GM18520 (cell line): Measurements from ENCODE around the gene ENPP5.
A peak's percentile ranks its signal among the peaks of the same experiment; 100 is the strongest.
"Not testable (repeated sequence)": the region's sequence is repeated elsewhere in the genome, so short reads cannot be mapped to it uniquely, and the experiment has no call there.

Source experiments
- ATAC-seq: cut with Tn5 transposase; IDR thresholded peaks from one replicate; pipeline ENCODE4 v1.9.1; 2021; ENCODE audit not compliant: unreplicated experiment

Gene ENPP5

DNA sequence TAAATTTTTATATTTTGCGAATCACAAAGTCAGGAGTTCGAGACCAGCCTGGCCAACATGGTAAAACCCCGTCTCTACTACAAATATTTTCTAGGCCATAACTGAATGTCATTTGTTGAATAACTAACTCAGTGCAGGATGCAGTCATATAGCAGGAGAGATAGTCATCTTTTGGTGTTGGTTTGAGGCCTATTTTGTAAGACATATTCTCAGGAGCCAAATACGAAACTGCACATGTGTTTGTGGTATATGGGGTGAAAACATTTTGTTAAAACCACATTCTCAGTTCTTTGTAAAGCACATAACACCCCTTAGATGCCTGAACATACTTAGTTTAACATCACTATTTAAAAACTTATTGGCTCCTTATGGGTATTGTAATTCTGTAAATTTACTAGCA, 4.7 kb upstream of the ENPP5 start:
- ATAC-seq, result peak; percentile 87

DNA sequence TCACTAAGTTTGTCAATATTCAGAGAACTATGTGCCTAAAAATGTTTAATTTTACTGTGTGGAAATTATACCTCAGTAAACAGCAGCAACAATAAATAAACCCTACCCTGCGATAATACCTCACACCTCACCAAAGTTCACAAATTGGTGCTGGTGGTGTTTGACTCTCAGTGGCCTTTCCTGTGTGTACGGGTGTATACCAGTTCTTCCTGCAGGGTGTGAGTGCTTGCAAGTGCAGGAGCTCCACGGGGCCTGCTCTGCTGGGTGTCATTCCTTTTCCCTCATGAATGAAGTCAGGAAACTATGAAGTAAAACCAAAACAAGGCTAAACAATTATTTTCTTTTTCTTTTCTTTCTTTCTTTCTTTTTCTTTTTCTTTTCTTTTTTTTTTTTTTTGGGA, 4.1 kb upstream of the ENPP5 start:
- ATAC-seq, result no peak

DNA sequence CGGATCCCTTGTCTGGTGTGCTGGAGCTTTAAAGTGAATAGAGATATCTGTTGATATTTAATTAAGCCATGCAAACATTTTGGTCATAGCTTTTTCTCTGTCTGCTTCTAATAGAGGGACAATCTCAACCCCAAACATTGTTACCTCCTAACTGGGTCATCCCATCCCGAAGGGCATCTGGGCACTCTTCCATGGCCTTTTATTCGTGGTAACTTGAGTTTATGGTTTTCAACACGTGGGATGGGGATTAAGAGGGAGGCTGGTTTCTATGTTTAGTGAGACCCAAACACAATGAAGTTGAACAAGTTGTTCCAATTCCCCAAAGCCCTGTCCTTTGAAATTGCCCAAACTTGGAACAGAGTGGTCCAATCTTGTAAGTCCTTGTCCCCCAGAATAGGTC, 1.4 kb upstream of the ENPP5 start:
- no peak for ATAC-seq

DNA sequence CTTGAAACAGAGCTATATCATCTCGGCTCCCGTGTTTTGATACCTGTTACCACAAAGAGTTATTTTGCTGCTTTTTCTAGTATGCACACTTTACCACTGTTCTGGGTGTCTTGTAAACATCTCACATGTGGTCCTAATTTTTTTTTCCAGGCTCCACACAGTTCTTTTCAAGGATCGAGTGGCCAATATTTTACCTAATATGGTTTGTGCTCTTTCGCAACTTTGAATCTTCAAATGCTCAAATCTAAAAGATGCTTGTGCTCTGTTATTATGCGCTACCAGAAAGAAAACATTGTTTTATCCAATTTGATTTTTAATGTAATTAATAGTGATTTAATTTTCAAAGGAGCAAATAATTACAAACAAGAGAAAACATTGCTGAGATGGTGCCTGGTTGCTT, 10.7 kb downstream of the ENPP5 start:
- ATAC-seq, result no peak

DNA sequence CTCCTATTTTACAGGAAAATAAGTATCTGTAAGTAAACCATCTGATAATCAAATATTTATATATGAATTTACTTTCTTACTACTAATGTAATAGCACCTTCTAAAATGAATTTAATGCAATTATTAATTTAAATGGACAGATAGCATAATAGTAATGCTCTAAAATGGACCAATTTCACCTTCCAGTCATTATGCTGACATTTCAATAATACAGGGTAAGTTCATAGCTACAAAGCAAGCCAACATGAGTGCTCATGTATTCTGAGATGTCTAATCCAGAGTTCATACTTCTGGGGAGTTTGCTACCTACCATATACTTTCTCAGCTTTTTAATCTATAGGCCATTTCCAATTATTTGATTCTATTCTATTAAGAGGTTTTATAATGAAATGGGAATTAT, 11.6 kb downstream of the ENPP5 start:
- no peak for ATAC-seq

DNA sequence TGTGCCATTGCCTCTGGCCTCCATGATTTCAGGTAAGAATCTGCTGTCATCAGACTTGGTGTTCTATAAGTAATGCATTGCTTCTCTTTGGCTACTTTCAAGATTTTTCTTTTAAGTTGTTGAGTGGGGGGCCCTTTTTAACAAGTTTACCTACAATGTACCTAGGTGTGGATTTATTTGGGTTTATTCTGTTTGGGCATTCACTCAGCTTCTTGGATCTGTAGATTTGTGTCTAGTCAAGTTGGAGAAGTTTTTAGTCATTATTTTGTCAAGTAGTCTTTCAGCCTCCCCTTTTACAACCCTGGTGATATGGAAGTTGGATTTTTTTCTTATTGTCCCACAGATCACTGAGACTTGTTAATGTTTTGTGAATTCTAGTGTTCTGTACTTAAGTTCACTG, 14.1 kb downstream of the ENPP5 start:
- no peak for ATAC-seq

DNA sequence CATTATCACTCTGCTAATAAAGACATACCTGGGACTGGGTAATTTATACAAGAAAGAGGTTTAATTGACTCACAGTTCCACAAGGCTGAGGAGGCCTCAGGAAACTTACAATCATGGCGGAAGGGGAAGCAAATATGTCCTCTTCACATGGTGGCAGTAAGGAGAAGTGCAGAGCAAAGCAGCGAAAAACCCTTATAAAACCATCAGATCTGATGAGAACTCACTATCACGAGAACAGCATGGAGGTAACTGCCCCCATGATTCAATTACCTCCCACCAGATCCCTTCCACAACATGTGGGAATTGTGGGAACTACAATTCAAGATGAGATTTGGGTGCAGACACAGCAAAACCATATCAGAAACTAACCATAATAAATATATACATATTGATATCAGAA, 21.7 kb downstream of the ENPP5 start:
- ATAC-seq, result not testable (repeated sequence)

DNA sequence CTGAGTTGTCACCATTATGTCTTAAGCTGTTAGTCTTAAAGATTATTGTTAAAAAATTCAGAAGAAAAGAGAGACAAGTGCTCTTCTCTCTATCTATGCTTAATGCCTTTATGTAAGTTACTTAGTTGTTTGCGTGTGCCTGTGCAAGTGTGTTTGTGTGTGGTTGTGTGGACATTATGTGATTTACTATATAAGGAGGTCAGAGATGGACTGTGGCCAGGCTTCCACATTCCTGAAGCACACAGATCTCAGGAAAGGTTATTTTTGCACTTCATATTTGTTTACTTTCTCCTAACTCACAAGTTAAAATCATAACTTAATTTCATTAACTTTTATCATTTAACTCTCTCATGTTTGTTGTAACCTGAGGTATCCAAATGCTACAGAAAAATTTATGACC, 26.5 kb downstream of the ENPP5 start:
- ATAC-seq, result no peak

DNA sequence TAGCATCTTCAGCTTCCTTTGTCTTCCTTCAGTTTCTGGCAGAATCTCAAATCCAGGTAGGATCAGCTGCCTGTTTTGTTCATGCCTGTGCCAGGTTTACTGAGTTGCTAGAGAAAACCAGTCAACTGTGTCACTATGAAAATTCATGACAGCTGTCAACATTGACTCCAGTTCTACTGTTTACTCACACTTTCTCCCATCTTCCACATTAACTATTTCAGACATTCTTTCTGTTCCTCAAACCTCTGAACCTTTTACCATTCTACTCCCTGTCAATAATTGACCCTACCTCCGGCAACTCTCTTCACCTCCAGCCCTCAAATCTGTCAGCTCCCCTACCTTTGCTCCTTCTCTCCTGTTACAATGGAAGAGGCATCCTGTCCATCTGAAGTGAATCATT, 32.5 kb downstream of the ENPP5 start:
- peak; percentile 65 for ATAC-seq

DNA sequence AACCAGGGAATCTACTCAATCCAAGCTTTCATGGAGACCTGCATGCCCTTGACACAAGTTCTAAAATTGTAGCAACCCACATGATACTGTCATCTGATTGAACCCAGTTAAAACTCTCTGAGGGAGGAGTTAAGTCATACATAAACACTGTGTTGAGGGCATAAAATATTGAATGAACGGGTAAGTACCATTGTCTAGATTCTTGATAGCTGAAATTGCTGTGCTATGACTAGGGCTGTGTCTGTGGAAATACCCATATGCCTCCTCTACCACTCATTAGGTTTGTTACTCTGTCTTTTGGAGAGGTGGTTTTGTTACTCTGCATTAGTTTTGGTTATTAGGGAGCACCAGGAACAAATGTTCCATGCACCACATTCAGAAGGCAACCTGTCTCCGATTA, 33.4 kb downstream of the ENPP5 start:
- peak; percentile 53 for ATAC-seq

DNA sequence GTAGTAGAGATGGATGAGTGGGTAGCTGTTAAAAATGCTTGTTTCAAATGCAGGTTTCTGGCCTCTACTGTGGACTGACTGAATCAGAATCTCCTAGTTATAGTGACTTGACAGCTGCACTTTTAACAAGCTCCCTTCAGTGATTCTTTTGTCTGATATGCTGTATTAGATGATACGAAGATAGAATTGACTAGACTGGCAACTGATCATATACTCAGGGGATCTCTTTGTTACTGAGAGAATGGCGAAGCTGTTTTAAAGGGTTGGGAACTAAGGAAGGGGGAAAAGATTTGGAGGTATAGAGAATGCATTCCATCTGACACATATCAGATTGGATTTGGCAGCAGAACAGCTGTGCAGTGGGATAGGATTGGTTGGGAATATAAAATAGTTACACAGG, 33.9 kb downstream of the ENPP5 start:
- no peak for ATAC-seq

DNA sequence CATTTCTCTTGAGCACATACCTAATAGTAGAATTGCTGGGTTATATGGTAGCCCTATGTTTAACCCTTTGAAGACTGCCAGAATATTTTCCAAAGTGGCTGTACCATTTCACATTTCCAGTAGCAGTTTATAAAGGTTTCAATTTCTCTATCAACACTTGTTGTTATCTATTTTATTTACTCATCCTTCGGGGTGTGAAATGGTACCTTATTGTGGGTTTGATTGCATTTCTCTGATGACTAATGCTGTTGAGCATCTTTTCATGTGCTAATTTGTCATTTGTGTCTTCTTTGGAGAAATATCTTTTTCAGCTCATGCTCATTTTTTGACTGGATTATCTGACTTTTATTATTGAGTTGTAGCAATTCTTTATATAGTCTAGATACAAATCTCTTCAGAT, 35.6 kb downstream of the ENPP5 start:
- ATAC-seq, result no peak

DNA sequence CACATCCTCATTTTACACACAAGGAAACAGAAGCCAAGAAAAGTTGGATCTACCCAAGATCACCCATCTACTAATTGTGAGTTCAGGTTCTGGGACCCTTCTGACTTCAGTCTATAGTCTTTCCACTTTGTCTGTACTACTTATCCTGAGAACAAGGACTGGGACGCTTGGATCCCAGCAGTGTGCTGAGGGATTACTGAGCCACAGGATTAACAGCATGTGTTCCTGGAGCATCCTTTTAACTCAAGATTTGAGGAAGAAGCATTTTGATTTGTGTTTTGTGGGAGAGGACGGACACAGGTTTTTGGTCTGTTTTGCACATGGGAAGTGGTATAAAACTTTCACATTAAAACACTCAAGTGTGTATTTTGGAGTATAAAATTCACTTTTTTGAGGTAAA, 36.6 kb downstream of the ENPP5 start:
- ATAC-seq, result no peak

DNA sequence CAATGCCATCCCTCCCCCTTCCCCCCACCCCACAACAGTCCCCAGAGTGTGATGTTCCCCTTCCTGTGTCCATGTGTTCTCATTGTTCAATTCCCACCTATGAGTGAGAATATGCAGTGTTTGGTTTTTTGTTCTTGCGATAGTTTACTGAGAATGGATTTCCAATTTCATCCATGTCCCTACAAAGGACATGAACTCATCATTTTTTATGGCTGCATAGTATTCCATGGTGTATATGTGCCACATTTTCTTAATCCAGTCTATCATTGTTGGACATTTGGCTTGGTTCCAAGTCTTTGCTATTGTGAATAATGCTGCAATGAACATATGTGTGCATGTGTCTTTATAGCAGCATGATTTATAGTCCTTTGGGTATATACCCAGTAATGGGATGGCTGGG, 39.5 kb downstream of the ENPP5 start:
- ATAC-seq, result not testable (repeated sequence)

DNA sequence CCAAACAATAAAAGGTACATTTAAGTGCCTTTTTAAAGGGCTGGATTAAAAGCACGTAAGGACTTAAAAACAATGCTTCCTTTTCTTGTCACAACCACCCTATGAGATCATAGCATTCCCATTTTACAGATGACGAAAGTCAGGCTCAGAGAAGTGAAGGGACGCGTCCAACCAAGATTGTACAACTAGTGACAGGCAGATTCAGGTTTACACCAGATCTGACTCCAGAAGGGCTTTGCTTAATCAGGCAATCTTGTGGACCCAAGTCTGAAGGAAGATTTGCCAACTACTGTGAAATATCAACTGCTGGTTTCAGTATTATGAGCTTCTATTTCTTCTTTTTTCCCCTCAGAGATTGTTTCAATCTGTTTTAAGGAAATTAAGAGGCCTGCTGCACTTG, 40.1 kb downstream of the ENPP5 start:
- no peak for ATAC-seq

DNA sequence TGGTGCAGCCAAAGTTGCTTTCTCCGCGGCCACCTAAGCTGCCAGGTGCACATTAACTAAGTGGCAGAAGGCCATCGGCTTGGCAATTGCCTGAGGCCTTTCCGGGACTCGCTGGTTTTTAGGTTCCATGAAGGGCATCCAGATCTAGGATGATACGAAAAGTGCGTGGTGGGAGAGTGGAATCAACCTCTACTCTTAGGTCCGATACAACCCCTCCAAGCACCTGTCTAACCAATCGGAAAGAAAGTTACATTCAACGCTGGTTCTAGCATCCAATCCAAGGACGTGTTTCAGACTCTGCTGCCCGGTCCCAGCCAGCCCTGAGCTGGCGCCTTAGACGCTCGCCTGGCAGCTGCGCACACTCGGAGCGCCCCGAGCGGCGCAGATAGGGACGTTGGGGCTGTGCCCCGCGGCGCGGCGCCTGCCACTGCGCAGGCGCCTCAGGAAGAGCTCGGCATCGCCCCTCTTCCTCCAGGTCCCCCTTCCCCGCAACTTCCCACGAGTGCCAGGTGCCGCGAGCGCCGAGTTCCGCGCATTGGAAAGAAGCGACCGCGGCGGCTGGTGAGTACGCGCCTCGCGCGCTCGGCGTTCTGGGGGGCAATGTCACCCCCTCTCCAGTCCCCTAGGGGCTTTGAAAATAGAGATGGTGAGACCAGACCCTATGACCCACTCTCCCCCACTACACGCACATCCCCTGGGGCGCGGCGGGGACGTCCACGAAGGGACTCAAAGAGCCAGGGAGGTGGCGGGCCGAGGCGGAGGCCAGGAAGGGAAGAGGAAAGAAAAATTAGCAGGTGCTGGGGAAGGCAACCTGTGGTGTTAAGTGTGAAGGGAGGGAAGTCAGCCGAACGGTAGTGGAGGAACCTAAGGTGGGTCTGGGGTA, 40.9 kb downstream of the ENPP5 start, which contains the start of gene ENPP4:
Gene ENPP4, plus strand, starts transcription at position 361 of the 883 bp plus-strand sequence. CDS start 9,595 bp downstream, outside the sequence.
- peak; percentile 97 for ATAC-seq

DNA sequence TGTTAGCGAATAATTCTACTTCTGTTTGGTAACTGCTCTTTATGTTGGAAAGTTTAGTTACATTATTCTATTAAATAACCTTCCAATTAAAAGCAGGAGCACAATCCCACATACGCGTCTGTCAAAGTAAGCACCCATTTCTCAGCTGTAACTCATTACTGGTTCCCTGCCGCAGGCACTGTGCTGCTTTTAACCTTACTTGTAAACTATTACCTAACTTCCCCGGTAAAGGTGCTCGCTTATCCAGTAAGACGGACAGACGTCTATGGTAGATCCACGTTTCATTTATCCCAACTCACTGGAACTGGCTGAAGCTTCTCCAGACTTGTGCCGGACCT, 41.5 kb downstream of the ENPP5 start:
- no peak for ATAC-seq

DNA sequence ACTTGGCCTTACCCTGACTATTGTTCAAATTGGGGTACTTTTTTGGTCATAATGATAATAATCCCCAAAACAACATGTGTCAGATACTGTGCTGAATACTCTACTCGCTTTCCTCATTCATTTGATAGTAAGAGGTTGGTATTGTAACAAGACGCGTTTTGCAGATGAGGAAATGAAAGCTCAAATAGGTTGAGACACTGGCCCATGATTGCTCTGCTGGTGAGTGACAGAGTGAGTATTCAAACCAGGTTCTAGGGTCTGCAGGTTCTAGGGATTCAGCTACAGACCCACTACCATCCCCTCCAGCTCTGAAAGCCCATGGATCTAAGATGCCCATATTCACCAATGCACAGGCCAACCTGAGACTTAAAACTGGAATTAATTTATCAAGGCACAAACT, 42.3 kb downstream of the ENPP5 start:
- peak; percentile 19 for ATAC-seq

DNA sequence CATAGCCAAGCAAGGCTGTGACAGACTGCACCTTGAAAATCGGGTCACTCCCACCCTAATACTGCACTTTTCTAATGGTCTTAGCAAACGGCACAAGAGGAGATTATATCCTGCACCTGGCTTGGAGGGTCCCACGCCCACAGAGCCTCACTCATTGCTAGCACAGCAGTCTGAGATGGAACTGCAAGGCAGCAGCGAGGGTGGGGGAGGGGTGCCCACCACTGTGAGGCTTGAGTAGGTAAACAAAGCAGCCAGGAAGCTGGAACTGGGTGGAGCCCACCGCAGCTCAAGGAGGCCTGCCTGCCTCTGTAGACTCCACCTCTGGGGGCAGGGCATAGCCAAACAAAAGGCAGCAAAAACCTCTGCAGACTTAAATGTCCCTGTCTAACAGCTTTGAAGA, 51.1 kb downstream of the ENPP5 start:
- not testable (repeated sequence) for ATAC-seq

DNA sequence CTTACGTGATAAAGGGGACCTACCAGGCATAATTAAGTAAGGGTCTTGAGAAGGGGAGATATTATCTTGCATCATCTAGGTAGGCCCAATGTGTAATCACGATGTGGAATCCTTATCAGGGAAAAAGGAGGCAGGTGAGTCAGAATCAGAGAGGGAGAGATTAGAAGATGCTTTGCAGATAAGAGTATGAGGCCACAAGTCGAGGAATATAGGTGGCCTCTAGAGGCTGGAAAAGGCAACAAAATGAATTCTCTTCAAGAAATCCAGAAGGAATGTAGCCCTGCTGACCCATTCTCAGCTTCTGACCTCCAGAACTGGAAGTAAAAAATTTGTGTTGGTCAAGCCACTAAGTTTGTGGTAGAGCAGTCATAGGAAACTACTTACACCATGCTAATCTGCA, 51.9 kb downstream of the ENPP5 start:
- no peak for ATAC-seq

DNA sequence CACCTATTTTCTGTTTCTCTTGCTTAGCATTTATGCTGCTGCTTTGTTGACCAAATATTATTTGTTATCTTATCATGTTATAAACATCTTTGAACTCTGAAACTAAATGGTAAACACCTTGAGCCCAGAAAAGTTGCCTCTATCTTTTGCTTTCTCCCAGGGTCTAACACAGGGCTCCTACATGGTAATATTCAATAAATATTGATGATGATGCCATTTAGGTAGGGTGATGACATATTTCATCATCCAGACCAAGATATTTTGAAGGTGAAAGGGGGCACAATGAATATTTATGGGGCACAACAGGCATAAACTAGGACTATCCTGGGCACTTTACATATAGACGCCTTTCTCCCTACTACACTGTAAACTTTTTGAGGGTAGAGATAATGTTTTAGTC, 52.6 kb downstream of the ENPP5 start:
- no peak for ATAC-seq

DNA sequence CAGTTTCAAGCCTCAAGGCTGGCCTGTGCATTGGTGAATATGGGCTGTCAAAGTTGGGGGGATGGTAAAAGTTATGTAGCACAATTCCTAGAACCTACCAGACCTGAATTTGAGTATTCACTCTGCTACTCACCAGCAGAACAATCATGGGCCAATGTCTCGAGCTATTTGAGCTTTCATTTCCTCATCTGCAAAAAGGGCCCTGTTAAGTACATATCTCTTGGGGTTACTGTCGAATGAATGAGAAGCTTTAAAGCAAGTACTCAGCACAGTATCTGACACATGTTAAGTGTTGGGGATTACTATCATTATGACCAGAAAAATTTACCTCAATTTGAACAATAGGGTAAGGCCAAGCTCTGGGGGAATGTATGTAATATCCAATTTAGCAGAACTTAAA, 54.5 kb downstream of the ENPP5 start:
- no peak for ATAC-seq

DNA sequence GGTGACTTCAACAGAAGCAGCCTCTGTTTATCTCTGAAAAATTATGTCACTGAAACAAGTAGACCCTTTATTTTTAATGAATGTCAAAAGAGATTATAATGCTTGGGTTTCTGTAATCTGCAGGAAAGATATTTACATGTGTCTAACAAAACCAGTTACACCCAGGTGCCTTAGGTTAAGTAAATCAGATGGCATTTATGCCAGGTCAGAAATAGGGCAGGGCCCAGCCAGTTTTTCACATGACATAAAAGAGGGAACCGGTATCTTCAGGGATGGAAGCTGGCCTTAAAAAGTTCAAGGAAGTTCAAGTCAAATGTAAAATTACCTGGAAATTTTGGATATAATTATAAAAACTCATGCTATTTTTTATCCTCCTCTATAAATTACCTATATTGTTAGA, 55.1 kb downstream of the ENPP5 start:
- no peak for ATAC-seq
